GM18526 (cell line): Measurements from ENCODE around the gene POLR3K.

Source experiments
- POLR2A ChIP-seq: IDR thresholded peaks from 3 replicates; pipeline ENCODE4 v1.6.1; 2011; ENCODE audit not compliant: insufficient read length; ENCODE audit errors: extremely low read depth

POLR3K gene

GRCh38 chr16:53346-54236 lies at the start of gene POLR3K, which contains the start of gene SNRNP25:
POLR3K (minus strand) TSS chr16:53608; CDS start chr16:53586, 22 bp downstream.
SNRNP25 (plus strand) TSS chr16:53828; CDS start chr16:54017, 189 bp downstream.
- TF ChIP-seq POLR2A, result peak; percentile 85

GRCh38 chr16:102060-102855 lies 48.9 kb upstream of the POLR3K start:
- TF ChIP-seq POLR2A, result no peak

GRCh38 chr16:101586-101985 lies 48.2 kb upstream of the POLR3K start:
- TF ChIP-seq POLR2A, result no peak

GRCh38 chr16:100989-101388 lies 47.6 kb upstream of the POLR3K start:
- no peak for TF ChIP-seq POLR2A

GRCh38 chr16:97822-98221 lies 44.4 kb upstream of the POLR3K start:
- TF ChIP-seq POLR2A, result no peak

- TF ChIP-seq POLR2A, result no peak
Observed at GRCh38 chr16:96935-97381, 43.5 kb upstream of the POLR3K start.

- no peak for TF ChIP-seq POLR2A
Observed at GRCh38 chr16:94918-95265, 41.5 kb upstream of the POLR3K start.

- no peak for TF ChIP-seq POLR2A
Observed at GRCh38 chr16:92431-93339, 39.3 kb upstream of the POLR3K start.

- no peak for TF ChIP-seq POLR2A
Observed at GRCh38 chr16:91484-91883, 38.1 kb upstream of the POLR3K start.

GRCh38 chr16:89391-90302 lies 36.2 kb upstream of the POLR3K start:
- no peak for TF ChIP-seq POLR2A

GRCh38 chr16:88613-89012 lies 35.2 kb upstream of the POLR3K start:
- no peak for TF ChIP-seq POLR2A

- TF ChIP-seq POLR2A, result no peak
Observed at GRCh38 chr16:86483-86952, 33.1 kb upstream of the POLR3K start.

GRCh38 chr16:85865-86264 lies 32.5 kb upstream of the POLR3K start:
- TF ChIP-seq POLR2A, result no peak

GRCh38 chr16:85407-85782 lies 32.0 kb upstream of the POLR3K start:
- no peak for TF ChIP-seq POLR2A
